AG09319 (cell line): ENCODE results near the gene PACS2.
"Not testable (repeated sequence)": the region's sequence is repeated elsewhere in the genome, so short reads cannot be mapped to it uniquely, and the experiment has no call there.

Experiments used
- DNase-seq: peaks from one replicate; pipeline ENCODE4 v3.0.0-alpha.2; 2010; ENCODE audit warnings: low read depth; ENCODE audit errors: extremely low read depth
- CTCF ChIP-seq: IDR thresholded peaks from 2 replicates; pipeline ENCODE4 v1.5.1; 2011; ENCODE audit warnings: low read depth, mild to moderate bottlenecking, inconsistent platforms, low read length, moderate library complexity

The PACS2 gene

DNA sequence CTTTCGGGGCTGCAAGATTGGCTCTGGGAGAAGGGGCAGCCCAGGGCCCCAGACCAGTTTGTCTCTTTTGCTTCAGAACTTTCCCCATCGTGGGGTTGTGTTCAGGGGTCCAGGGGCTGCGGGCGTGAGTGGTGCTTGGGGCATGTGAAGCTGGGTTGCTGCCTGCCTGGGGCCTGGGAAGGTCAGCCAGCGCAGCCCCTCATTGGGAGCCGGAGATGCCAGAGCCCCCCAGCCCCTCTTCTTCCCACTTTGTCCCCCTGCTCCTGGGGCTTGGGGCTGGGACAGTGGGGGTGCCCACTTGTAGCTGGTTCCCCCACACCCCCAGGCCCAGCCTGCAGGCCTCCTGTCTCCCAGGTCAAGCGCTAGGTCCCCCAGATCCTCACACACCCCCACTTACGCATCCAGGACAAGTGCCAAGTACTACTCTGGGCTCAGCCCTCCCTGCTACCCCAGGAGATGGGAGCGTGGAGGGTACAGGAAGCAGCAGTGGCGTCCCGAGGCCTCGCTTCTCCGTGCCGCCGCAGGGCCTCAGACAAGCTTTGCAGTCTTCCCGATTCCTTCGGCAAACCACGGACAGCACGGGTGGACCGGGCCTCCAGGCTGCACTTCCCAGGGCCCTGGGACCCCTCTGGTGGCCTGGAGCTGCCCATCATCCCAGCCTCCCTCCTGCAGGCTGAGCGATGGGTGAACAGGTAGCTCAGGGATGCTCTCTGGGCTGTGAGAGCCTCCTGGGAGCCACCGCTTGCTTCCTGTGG, 41.5 kb downstream of the PACS2 start:
- DNase-seq: no peak
- TF ChIP-seq CTCF: no peak

GRCh38 chr14:105356927-105357326, 42.4 kb downstream of the PACS2 start:
- no peak for TF ChIP-seq CTCF
- no peak for DNase-seq

DNA sequence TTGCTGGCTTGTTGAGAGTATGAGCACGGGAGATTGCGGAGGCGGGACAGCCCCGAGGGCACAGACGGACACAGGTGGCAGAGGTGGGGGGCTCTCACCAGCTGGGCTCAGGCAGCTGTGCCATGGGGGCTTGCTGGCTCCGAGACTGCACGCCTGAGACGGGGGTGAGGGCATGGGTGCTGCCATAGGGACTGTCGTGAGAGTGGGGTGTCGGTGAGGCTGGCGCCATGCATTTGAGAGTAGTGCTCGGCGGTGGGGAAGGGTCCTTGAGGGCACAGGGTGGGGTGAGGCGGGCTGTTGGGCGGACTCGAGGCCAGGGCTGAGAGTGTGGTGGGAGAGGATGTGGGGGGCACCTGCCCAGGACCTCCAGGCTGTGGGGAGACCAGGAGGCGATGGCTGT, 43.1 kb downstream of the PACS2 start:
- TF ChIP-seq CTCF: no peak
- no peak for DNase-seq

DNA sequence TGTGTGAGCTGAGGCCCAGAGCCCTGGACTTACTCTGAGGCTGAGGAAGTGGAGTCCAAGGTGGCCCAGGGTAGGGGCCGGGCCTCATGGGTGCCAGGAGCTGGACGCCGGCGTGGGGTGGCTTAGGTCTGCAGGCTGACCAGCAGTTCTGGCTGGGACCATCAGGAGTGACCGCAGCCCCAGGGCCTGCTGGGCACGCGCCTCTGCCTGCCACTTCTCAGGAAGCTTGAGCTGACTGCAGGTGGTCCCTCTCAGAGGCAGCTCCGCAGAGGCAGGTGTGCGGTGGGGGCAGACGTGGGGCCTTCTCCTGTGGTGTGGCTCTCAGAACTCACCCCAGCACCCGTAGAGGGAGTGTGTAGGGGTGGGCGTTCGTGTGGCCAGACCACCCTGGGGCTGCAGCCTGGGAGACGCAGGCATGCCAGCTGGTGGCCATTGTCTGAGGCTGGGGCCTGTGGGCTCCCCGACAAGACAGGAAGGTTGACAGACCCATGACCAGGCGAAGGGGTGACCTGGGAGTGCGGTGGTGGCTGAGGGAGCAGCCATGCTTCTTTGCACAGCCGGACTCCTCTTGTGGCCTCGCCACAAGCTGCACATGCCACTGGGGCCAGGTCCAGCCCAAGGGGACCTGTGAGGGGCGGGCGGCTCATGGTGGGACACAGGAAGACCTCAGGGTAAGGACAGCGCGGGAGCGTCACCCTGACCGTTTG, 43.7 kb downstream of the PACS2 start:
- no peak for TF ChIP-seq CTCF
- DNase-seq: no peak

GRCh38 chr14:105358943-105359342, 44.4 kb downstream of the PACS2 start:
- TF ChIP-seq CTCF: no peak
- DNase-seq: no peak

GRCh38 chr14:105361412-105361811, 46.9 kb downstream of the PACS2 start:
- DNase-seq: not testable (repeated sequence)

GRCh38 chr14:105363847-105364708, 49.5 kb downstream of the PACS2 start:
- no peak for TF ChIP-seq CTCF
- DNase-seq: peak; percentile 10
